GM18909 (cell line): Measurements from ENCODE around the gene AOAH.

ENCODE experiments used
- ATAC-seq: cut with Tn5 transposase; IDR thresholded peaks from one replicate; pipeline ENCODE4 v1.9.1; 2021; ENCODE audit warnings: mild to moderate bottlenecking; ENCODE audit not compliant: unreplicated experiment, poor library complexity

AOAH gene, protein sequence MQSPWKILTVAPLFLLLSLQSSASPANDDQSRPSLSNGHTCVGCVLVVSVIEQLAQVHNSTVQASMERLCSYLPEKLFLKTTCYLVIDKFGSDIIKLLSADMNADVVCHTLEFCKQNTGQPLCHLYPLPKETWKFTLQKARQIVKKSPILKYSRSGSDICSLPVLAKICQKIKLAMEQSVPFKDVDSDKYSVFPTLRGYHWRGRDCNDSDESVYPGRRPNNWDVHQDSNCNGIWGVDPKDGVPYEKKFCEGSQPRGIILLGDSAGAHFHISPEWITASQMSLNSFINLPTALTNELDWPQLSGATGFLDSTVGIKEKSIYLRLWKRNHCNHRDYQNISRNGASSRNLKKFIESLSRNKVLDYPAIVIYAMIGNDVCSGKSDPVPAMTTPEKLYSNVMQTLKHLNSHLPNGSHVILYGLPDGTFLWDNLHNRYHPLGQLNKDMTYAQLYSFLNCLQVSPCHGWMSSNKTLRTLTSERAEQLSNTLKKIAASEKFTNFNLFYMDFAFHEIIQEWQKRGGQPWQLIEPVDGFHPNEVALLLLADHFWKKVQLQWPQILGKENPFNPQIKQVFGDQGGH

DNA sequence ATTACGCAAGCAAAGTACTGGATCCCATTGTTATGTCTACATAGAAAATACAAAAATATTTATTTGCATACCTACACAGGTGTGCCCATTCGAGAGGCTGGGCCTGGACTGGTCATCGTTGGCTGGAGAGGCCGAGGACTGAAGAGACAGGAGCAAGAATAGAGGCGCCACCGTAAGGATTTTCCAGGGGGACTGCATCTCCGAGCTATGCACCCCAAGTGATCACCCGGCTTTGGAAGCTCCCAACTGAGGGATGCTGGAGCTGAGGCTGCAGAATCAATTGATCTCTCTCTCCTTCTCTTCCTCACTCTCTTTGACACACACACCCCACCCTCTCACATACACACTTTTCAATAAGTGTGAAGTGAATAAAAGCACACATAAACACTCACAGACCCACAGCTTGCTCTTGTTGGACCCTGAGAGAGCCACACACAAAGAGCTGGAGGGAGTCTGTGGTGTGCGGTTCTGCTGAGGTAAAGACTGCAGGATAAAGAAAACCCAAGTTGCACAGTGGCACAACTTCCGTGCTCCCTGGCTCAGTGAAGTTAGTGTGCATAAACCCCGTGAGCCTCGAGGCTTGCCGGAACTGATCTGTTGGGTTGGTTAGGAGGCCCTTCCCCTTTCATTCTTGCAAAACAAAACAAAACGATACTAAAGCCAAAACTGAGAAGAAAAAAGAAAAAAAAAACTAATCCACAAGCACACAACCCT lies at the start of gene AOAH:
TSS of gene AOAH (minus strand) at position 544 of the 714 bp plus-strand sequence. CDS start at position 198, 346 bp downstream.
- ATAC-seq: peak; percentile 94

DNA sequence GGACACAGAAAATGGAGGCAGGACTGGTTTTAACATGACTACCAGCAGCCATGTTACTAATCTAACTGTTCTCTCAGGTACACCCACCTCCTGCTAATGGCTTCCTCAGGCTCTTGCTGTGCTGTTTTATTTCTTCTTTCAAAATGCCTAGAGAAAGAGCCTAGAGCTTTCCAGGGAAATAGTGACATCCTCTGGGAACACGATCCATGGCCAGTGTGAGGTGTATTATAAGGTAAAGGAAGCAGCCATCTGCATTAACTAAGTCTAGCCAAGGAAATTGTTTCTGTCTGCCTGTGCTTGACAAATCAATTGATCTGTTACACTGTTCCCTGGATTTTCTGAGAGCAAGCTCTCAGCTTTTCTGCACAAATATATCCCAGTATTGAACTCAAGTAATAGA lies 42.2 kb upstream of the AOAH start:
- ATAC-seq: no peak

DNA sequence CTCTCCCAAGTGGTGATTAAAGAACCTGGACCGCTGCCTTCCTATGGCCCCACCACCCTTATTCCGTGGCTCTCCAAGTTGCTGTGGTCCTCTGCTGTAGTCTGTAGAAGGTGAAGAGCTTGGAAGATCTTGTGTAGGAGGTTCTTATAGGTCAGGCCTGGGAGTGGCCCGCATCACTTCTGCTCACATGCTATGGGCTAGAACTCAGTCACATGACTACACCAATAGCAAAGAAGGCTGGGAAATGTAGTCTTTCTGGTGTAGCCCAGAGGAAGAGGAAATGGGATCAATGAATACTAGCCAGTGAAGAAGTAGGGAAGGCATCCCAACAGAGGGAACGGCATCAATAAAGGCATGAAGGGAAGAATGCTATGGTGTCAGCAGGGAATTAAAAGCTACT lies 41.3 kb upstream of the AOAH start:
- no peak for ATAC-seq

DNA sequence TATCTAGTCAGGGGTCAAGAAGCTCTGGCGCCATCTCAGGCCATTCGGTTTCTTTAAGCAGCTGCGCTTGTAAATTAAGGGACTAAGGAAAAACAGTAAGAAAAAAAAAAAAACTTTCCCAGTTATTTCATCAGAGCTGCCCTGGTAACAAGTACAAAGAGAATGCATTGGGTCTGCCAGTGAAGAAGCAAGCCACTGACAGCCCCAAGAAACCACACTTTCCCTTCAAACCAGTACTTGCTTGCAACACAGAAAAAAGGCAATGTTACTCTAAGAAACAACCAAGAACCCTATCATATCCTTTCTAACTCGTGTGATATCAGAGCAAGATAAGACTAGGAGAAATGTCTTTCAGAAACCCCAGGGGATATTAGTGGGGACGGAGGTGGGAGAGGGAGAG lies 40.6 kb upstream of the AOAH start:
- no peak for ATAC-seq

DNA sequence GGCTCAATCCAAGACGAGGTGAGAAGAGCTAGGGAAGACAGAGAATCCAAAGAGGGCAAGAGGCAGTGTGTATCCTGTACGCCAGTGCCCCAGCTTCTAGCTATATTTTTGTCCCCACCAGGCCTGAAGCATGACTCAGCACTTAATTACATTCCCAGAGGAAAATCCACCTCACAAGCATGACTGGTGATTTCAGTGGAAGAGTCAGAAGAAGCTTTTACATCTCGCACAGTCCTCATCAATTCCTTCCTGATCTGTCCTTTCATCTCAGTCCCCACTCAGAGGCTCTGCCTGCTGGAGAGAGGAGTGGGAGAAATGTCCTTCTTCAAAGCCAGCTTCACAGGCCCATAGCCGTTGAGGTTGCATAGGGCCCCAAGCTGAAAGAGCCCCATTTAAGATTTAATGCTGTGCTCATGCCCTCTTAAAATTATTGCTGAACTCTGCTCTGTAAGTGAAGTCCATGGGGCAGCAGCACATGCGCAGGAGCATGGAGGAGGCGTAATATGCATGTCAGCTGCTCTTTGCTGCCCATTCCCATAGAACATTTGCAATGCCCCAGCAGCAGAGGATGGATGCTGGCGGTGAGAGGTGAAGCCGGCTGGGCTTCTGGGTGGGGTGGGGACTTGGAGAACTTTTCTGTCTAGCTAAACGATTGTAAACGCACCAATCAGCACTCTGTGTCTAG lies 39.0 kb upstream of the AOAH start:
- no peak for ATAC-seq

DNA sequence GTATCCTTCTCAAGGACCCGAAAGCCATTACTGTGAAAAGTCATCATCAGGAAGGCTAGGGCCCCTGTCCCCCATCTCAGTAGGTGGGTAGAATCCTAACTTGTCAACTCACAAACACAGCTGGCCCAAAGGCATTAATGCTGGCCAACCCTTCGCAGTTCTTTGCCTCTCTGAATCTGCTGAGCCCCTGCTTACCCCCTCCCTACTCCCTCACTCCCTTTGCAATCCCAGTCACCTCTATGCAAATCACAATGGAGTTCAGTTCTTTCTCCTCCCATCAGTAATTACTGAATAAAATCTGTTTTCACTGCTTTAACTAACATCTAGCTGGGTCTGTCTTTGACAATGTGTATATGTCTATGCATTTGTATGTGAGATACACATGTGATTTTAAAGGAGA lies 38.1 kb upstream of the AOAH start:
- ATAC-seq: no peak

DNA sequence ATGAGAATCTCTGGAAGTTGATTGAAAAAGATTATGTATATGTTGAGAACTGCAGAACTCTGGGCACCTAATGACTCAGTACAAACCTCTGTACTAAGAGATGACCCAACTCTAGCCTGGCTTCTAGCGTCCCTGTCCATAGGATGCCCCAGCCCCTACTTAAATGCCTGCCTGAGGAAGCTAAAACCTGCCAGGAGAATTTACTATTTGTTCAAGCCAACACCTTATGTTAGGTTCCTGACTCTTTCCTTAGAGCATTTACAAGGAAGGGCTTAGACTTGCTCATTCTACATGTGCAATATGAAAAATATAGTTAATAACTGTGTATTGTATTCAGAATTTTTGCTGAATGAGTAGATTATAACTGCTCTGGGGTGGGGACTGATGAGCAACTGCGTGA lies 37.5 kb upstream of the AOAH start:
- ATAC-seq: no peak

DNA sequence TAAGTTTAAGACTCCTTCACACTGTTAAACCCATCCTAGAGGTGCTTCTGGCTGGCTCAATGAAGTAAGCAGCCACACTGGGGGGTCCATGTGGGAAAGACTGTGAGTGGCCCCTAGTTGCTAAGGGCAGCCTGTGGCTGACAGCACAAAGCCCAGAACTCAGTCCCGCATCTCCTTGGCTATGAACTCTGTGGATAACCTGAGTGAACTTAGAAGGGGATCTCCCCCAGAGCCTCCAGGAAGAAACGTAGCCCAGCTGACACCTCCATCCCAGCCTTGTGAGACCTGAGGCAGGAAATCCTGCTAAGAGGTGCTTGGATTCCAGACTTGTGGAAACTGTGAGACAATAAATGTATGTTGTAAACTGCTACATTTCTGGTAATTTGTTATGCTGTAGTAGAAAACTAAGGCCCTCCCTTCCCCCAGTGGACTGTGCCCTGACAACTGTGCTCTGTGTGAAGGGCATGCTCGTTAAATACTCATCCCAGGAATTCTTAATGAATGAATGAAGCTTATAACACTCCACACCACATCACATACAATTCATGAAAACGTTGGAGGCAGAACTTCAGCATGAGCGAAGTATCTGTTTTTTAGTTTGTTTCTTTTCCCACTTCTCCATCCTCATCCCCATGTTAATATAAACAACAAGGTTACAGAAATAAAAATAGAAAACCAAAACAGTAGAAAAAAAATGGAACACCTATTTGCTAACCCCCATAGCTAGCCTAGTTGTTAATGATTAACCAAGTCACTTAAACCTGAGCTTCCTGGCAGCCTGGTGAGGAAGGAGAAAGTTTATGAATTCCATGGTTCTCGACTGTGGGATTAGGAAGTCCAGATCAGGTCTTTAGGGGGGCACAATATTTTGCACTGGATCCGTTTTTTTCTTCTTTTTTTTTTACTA lies 36.8 kb upstream of the AOAH start:
- no peak for ATAC-seq

DNA sequence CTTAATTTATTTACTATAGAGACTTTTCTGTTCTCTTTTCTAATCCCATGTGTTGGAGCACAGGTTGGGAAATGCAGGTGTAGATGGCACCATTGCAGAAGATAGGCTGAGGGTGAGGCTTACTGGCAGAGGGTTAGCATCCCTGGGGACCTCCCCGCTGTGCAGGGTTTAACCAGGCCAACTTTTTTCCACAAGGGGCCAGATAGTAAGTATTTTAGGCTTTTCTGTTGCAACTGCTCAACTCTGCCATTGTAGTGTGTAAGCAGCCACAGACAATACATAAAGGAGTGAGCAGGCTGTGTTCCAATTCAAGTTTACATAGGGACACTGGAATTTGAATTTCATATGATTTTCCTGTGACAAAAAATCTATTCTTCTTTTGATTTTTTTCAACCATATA lies 34.6 kb upstream of the AOAH start:
- ATAC-seq: no peak

DNA sequence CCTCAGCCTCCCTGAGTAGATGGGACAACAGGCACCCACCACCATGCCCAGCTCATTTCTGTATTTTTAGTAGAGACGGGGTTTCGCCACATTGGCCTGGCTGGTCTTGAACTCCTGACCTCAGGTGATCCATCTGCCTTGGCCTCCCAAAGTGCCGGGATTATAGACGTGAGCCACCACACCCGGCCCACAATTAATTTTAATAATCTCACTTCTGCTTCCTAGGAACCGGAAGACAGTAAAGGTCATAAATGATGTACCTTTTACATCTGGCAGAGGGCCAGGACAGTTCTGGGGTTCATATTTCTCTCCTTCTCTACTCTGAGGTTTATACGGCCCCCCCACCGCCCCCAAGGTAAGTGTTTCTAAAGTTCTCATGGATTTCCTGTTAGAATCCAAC lies 31.2 kb upstream of the AOAH start:
- ATAC-seq: no peak

DNA sequence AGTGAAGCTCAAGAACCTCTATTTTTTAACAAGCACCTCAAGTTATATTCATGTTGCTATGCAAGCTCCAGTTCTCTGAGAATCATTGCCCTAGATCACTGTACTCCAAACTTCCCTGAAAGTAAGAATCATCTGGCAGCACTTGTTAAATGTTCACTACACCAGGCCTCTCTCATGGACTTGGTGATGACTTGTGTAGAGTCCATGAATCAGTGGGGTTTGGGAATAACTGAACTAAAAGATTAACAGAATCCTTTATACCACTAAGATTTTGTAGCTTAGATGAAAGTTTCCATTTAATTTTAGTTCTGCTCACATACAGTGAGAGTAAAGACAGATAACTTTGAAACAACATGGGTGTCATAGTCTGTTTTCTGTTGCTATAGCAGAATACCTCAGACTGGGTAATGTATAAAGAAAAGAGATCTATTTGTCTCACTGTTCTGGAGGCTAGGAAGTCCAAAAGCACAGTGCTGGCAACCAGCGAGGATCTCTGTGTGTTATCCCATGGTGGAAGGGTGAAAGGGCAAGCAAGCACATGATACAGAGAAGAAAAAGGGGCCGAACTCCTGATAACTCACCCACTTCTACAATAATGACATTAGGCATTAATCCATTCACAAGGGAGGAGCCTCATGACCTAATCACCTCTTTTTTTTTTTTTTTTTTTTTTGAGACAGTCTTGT lies 27.9 kb upstream of the AOAH start:
- ATAC-seq: no peak

DNA sequence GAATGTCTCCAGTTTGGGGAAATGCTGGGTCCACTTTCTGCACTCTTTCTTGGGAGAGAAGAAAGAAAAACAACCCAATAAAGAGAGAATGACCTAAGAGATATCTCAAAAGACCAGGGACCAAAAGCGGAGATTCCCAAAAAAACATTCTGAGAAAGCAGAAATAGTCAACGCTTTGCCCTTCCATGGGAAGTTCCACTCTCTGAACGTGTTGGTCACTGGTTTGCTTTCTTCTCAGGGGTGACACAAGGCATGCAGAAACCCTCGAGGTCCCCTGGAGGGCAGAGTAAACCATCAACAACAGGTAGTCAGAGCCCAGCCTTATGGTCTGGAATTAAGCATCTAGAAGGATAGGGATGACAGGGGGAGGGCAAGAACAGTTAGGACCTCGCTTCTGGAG lies 26.2 kb upstream of the AOAH start:
- ATAC-seq: no peak

DNA sequence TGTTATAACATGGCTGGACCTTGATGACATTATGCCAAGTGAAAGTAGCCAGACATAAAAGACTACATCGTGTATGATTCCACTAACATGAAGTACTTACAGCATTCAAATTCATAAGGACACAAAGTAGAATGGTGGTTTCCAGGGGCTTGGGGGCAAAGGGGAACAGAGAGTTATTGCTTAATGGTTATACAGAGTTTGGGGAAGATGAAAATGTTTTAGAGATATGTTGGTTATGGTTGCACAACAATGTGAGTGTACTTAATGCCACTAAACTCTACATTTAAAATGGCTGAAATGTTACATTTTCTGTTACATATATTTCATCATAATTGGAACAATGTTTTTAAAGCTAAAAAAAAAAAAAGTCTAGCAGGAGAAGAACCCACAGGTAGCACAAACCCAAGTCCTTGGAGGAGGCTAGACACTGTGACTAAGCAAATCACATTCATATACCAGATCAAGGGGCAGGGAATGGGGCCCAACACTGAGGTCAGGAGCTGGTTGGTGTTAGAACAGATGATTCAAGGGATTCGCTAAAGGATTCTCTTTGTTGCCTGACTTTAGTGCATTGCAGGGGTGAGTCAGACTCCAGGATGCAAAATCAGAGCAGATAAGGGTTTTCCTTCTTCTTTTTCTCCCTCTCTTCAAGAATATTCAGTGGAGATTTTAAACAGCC lies 25.1 kb upstream of the AOAH start:
- no peak for ATAC-seq

DNA sequence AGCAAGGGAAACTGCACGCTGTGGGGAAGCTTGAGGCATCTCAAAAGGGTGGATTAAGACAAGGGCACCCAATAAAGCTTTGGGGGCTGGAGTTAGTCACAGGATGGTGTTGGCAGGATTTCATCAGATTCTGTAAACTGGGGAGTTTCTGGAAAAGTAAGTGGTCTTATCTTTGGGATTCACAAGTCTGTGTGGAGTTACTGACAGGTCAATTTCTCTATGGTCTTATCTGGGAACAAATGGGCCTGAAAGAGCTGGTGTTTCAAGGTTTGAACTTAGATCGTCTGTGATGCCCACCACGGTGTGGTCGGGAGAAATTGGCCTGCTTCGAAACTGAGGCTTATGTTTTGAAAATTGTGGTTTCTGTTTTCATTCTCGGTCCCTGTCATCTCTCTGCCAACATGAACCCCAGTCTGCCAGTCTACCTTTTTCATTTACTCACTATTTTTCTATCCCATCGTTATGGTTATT lies 23.8 kb upstream of the AOAH start:
- peak; percentile 71 for ATAC-seq

DNA sequence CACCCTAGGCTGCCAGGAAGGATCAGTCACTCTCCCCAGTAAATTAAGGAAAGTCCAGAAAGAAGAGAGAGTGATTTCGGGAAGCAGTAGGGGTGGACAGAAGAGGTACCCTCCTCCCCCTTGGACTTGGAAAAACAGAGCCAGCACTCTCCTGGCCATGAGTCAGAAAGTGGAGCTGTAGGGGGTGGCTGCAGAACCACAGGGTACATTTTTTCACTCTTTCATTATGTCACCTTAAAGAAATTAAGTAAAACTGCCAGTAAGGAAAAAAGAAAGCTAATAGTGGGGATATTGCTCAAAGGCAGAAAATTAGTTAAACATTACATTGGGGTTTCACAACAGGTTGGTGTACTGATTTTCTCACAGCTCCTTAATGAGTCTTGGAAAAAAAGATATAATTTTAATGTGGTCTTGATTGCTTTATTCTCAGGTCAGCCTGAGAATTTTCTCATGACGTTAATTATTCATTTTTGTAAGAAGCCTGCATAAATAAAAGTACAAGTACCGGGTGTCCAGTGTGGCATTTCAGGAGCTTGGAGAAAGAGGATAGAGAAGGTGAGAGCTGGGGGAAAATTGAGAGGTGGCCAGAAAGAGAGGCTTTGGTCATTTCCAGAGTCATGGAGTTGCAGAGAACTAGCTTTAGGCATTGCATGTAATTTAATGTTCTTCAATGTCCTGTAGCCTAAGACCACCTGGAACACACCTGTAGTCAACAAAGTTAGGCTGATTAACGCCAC lies 23.2 kb upstream of the AOAH start:
- ATAC-seq: peak; percentile 38

DNA sequence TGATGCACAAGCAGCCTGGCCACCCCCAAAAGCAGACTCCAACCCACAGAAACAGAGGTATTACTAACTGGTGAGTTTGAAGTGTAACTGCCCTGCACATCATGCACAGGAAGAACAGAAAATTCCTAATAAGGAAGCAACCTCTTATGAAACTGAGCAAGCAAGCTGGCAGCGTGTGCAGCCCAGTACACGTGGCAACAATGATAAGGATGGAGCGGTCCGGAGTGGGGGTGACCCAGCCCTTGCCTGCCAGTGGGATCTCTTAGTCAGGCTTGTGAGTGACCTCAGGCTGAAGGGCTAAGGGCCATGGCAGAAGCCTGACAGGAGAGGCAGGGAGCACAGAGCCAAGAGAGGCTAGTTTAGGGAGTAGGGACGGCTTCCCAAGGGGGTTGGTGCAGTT lies 22.1 kb upstream of the AOAH start:
- no peak for ATAC-seq

DNA sequence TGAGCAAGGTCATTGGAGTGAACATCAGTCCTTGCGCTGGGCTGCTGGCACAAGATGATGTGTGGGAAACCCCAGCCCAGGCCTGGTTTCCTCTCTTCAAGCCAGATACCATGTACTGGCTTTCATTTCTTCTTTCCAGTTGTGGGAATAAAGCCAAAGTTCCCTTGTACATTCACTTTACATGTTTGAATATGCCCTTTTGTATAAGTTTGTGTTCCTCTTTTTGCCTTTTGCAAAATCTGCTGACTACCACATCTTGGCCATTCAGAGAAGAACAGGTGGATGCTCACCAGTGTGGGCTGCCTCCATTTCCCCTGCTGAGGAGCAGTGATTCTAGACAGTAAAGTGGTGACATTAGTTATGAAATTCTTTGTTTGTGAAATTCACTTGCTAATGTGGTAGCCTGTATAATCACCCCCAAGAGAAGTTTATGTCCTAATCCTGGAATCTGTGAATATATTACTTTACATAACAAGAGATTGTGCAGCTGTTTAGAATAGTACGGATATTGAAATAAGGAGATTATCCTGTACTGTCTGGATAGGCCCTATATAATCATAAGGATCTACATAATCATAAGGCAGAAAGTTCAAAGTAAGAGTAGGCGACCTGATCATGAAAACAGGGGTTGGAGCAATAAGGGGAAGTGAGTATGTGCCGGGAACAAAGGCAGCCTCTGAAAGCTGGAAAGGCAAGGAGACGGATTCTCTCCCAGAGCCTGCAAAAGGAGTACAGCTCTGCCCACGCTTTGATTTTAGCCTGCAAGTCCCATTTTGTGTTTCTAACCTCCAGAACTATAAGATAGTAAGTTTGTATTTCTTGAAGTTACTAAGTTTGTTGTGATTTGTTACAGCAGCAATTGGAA lies 18.8 kb upstream of the AOAH start:
- peak; percentile 59 for ATAC-seq
